Tibial nerve (tissue), 3 donors: ENCODE results near the gene MEGF6.

Experiments
- CTCF ChIP-seq, 5 experiments: fragments of 200-600 bp in 3 of 5; fragments of 450-650 bp in 2 of 5; sonication (generic) in 3 of 5; IDR thresholded peaks; one replicate each; pipeline ENCODE4 v1.5.1; 2016 to 2019; ENCODE audit warnings: antibody characterized with exemption in 5 of 5, mild to moderate bottlenecking in 3 of 5, moderate library complexity in 2 of 5
- POLR2A ChIP-seq, 2 donors: fragments of 450-650 bp; IDR thresholded peaks; one replicate each; pipeline ENCODE4 v1.6.1; 2017; ENCODE audit warnings: antibody characterized with exemption in 2 of 2, mild to moderate bottlenecking in 2 of 2, moderate library complexity in 2 of 2

GRCh38 chr1:3638027-3638426 lies 26.7 kb upstream of the MEGF6 start:
- TF ChIP-seq POLR2A (IDR thresholded peaks at IDR 0.05) (no peak), CTCF (IDR thresholded peaks at IDR 0.05) (no peak)
